ENCODE results near the gene LRRC59. TPM values are rescaled to one million over a fixed set of nuclear protein-coding genes. Genes with fewer than 3 reads are reported as not detected.

Gene LRRC59
- total and polyA plus RNA-seq, 2 of the 13 experiments (the other 11 are each of a cell fraction or from before 2014, with no cell fraction given): 87.3 to 222 TPM

DNA sequence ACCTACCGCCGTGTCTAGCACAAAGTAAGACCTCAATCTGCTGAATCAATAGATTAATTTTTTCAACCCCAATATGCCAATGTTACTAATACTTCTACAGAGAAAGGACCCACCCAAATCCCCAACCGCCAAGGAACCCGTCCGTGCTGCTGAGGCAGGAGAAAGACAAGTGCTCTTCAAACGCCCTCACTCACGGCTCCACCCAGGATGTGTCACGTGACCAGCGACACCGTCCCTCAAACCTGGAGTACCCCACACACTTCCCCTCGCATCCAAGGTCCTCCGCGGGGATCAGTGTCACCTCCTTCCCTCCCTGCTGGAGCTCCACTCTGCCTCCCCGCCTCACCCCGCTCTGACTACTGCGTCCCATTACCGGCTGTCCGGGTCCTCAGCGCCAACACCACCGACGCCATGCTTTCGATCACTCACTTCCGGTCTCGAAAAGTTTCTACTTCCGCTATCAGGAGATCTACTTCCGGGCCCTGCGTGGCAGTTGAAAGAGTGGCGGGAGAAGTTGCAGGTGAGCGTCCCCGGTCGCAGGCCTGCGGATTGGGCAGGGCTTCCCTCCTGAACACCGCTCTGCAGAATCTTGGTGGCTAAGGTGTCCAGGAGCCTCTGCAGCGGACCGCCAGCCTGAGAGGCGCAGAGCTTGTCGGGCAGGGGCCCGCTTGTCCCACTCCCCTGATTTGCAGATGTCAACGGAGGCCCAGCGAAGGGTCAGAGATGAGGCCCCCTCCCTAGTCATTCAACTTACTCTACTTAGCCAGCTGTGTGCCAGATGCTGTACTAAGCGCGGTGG lies 24.4 kb downstream of the LRRC59 start, which contains the start of the genes EME1 and MRPL27 (continued):
- TF ChIP-seq DR1 (CRISPR knock-in tag; IDR thresholded peaks at IDR 0.05) (peak; percentile 75), STAT5B (CRISPR knock-in tag; IDR thresholded peaks at IDR 0.05) (peak; percentile 87), SNRNP70 (IDR thresholded peaks at IDR 0.05; ENCODE audit: low read depth, low read length) (no peak), ZNF282 (IDR thresholded peaks at IDR 0.05; ENCODE audit: partially characterized antibody) (no peak), NR3C1 (CRISPR knock-in tag; IDR thresholded peaks at IDR 0.05) (no peak), TAF15 (IDR thresholded peaks at IDR 0.05; ENCODE audit: low read depth, low read length, poor library complexity, severe bottlenecking) (peak; percentile 78), ZNF3 (CRISPR knock-in tag; IDR thresholded peaks at IDR 0.05) (no peak), CSRNP1 (CRISPR knock-in tag; IDR thresholded peaks at IDR 0.05) (peak; percentile 84), ATF7 (IDR thresholded peaks at IDR 0.05) (no peak), ATF7 (CRISPR knock-in tag; IDR thresholded peaks at IDR 0.05) (peak; percentile 85; the same call in 1 of the 2 replicates), ZNF782 (CRISPR knock-in tag; IDR thresholded peaks at IDR 0.05; ENCODE audit: borderline replicate concordance) (peak; percentile 96; the same call in 1 of the 2 replicates), AHDC1 (CRISPR knock-in tag; IDR thresholded peaks at IDR 0.05; ENCODE audit: borderline replicate concordance) (no peak), HIVEP1 (CRISPR knock-in tag; IDR thresholded peaks at IDR 0.05) (peak; percentile 93), NFIB (CRISPR knock-in tag; IDR thresholded peaks at IDR 0.05; ENCODE audit: borderline replicate concordance) (no peak), KDM4B (CRISPR knock-in tag; IDR thresholded peaks at IDR 0.05) (peak; percentile 96), TBL1XR1 (IDR thresholded peaks at IDR 0.05; ENCODE audit: borderline replicate concordance, low read length, partially characterized antibody) (peak; percentile 69), ZNF607 (CRISPR knock-in tag; IDR thresholded peaks at IDR 0.05; ENCODE audit: borderline replicate concordance) (peak; percentile 95), DPF2 (CRISPR knock-in tag; IDR thresholded peaks at IDR 0.05; ENCODE audit: borderline replicate concordance, low read depth) (no peak; the same call in 1 of the 2 replicates)
- TF ChIP-seq, protein P1, sequence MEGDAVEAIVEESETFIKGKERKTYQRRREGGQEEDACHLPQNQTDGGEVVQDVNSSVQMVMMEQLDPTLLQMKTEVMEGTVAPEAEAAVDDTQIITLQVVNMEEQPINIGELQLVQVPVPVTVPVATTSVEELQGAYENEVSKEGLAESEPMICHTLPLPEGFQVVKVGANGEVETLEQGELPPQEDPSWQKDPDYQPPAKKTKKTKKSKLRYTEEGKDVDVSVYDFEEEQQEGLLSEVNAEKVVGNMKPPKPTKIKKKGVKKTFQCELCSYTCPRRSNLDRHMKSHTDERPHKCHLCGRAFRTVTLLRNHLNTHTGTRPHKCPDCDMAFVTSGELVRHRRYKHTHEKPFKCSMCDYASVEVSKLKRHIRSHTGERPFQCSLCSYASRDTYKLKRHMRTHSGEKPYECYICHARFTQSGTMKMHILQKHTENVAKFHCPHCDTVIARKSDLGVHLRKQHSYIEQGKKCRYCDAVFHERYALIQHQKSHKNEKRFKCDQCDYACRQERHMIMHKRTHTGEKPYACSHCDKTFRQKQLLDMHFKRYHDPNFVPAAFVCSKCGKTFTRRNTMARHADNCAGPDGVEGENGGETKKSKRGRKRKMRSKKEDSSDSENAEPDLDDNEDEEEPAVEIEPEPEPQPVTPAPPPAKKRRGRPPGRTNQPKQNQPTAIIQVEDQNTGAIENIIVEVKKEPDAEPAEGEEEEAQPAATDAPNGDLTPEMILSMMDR (CRISPR knock-in tag; IDR thresholded peaks at IDR 0.05): peak; percentile 27; the same call in 1 of the 2 replicates
- TF ChIP-seq, protein P2, sequence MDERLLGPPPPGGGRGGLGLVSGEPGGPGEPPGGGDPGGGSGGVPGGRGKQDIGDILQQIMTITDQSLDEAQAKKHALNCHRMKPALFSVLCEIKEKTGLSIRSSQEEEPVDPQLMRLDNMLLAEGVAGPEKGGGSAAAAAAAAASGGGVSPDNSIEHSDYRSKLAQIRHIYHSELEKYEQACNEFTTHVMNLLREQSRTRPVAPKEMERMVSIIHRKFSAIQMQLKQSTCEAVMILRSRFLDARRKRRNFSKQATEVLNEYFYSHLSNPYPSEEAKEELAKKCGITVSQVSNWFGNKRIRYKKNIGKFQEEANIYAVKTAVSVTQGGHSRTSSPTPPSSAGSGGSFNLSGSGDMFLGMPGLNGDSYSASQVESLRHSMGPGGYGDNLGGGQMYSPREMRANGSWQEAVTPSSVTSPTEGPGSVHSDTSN (CRISPR knock-in tag; IDR thresholded peaks at IDR 0.05): peak; percentile 7

All from HepG2 (cell line).